Suppressor macrophage treated with lipopolysaccharide for 4 hours (primary cell): ENCODE results near the gene WDFY3.
A peak's percentile ranks its signal among the peaks of the same experiment; 100 is the strongest.
"Not testable (repeated sequence)": the region's sequence is repeated elsewhere in the genome, so short reads cannot be mapped to it uniquely, and the experiment has no call there.

Experiments used
- DNase-seq: peaks from one replicate; pipeline ENCODE4 v3.0.0-alpha.2; 2020

WDFY3 gene

GRCh38 chr4:84855774-84856173, 110.7 kb downstream of the WDFY3 start:
- no peak for DNase-seq

- DNase-seq: no peak
These were observed 114.4 kb downstream of the WDFY3 start for GRCh38 chr4:84852081-84852480.

GRCh38 chr4:84849051-84849640, 117.3 kb downstream of the WDFY3 start:
- DNase-seq: peak; percentile 18

- no peak for DNase-seq
These were observed 118.1 kb downstream of the WDFY3 start for GRCh38 chr4:84848432-84848831.

- DNase-seq: no peak
These were observed 118.5 kb downstream of the WDFY3 start for GRCh38 chr4:84847978-84848377.

- DNase-seq: no peak
These were observed 119.5 kb downstream of the WDFY3 start for GRCh38 chr4:84846985-84847384.

GRCh38 chr4:84841435-84841834, 125.1 kb downstream of the WDFY3 start:
- DNase-seq: no peak

- DNase-seq: no peak
These were observed 128.7 kb downstream of the WDFY3 start for GRCh38 chr4:84837751-84838150.

- not testable (repeated sequence) for DNase-seq
These were observed 136.9 kb downstream of the WDFY3 start for GRCh38 chr4:84829633-84830032.

- DNase-seq: no peak
These were observed 139.8 kb downstream of the WDFY3 start for GRCh38 chr4:84826681-84827080.

GRCh38 chr4:84825701-84826341, 140.7 kb downstream of the WDFY3 start:
- no peak for DNase-seq

GRCh38 chr4:84821064-84821463, 145.4 kb downstream of the WDFY3 start:
- DNase-seq: no peak

- peak; percentile 79 for DNase-seq
These were observed 152.3 kb downstream of the WDFY3 start for GRCh38 chr4:84814094-84814750.

- no peak for DNase-seq
These were observed 156.5 kb downstream of the WDFY3 start for GRCh38 chr4:84809946-84810345.

GRCh38 chr4:84808332-84808731, 158.2 kb downstream of the WDFY3 start:
- no peak for DNase-seq

GRCh38 chr4:84806541-84806940, 159.9 kb downstream of the WDFY3 start:
- DNase-seq: not testable (repeated sequence)

- DNase-seq: no peak
These were observed 162.4 kb downstream of the WDFY3 start for GRCh38 chr4:84804136-84804535.

- no peak for DNase-seq
These were observed 162.8 kb downstream of the WDFY3 start for GRCh38 chr4:84803720-84804119.

GRCh38 chr4:84803116-84803515, 163.4 kb downstream of the WDFY3 start:
- no peak for DNase-seq

- no peak for DNase-seq
These were observed 166.2 kb downstream of the WDFY3 start for GRCh38 chr4:84800256-84800655.

GRCh38 chr4:84799318-84799717, 167.2 kb downstream of the WDFY3 start:
- no peak for DNase-seq

GRCh38 chr4:84796394-84796793, 170.1 kb downstream of the WDFY3 start:
- no peak for DNase-seq

- DNase-seq: no peak
These were observed 173.9 kb downstream of the WDFY3 start for GRCh38 chr4:84792366-84793301.
